ENCODE results near the gene ST6GALNAC3. TPM values are rescaled to one million over a fixed set of nuclear protein-coding genes. Genes with fewer than 3 reads are reported as not detected.
A peak's percentile ranks its signal among the peaks of the same experiment; 100 is the strongest.

Gene ST6GALNAC3
- total RNA-seq, 6 experiments from 2014 or later, result 1.00 to 1.7 (median 1.2) TPM

DNA sequence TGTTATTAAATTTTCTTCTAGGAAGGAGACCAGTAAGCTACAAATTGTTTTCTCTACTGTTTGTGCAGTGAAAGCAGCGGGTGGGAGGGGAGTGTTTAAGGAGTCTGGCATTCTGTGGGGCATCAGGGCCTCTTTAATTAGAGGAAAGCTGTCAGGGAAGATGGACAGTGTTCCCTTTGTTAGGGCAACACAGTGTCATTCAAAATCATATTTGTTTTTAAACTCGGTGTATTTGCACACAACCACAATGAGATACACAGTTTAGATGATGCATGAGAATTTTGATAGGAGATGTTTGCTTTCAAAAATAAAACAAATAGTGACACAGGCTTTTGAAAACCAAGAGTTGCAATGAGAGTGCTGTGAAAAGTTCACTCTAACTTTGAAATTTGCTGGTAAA lies 15.1 kb upstream of the ST6GALNAC3 start:
- no peaks in the 10 kb centered on the region for H3K4me1 Mint-ChIP-seq (ENCODE audit: low read depth)
- TF ChIP-seq, protein P1, sequence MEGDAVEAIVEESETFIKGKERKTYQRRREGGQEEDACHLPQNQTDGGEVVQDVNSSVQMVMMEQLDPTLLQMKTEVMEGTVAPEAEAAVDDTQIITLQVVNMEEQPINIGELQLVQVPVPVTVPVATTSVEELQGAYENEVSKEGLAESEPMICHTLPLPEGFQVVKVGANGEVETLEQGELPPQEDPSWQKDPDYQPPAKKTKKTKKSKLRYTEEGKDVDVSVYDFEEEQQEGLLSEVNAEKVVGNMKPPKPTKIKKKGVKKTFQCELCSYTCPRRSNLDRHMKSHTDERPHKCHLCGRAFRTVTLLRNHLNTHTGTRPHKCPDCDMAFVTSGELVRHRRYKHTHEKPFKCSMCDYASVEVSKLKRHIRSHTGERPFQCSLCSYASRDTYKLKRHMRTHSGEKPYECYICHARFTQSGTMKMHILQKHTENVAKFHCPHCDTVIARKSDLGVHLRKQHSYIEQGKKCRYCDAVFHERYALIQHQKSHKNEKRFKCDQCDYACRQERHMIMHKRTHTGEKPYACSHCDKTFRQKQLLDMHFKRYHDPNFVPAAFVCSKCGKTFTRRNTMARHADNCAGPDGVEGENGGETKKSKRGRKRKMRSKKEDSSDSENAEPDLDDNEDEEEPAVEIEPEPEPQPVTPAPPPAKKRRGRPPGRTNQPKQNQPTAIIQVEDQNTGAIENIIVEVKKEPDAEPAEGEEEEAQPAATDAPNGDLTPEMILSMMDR (IDR thresholded peaks at IDR 0.05), result no peak
- H3K9me3 Mint-ChIP-seq, result no peaks in the 10 kb centered on the region
- no peak overlapping the region for H3K27ac Mint-ChIP-seq
- no peaks in the 10 kb centered on the region for H3K36me3 Mint-ChIP-seq (ENCODE audit: low read depth)
- no peak overlapping the region for H3K4me3 Mint-ChIP-seq
- no peaks in the 10 kb centered on the region for H3K27me3 Mint-ChIP-seq (ENCODE audit: insufficient read depth)
- no peak for DNase-seq

DNA sequence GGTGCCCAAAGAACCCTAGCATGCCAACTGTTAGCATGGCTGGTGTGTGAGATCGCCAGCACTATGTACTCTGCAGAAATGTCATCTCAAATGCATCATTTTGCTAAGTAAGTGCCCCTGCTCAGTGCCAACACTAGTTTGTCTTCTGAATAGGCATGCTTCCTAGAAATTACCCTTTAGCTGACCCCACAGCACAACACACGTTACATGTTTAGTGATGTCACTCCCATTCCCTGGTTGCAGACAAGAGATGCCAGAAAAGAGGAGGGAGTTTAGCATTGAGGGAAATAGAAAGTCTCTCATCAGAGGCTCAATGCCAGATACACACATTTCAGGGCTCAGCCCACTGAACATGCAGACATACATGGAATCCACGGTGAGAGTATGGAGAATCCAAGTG lies 9.3 kb upstream of the ST6GALNAC3 start:
- H3K36me3 Mint-ChIP-seq (ENCODE audit: low read depth), result no peaks in the 10 kb centered on the region
- no peak overlapping the region for H3K27ac Mint-ChIP-seq
- H3K4me3 Mint-ChIP-seq, result no peak overlapping the region
- TF ChIP-seq, protein P1 (IDR thresholded peaks at IDR 0.05), result no peak
- H3K4me1 Mint-ChIP-seq (ENCODE audit: low read depth), result peaks cover 44% of the 10 kb centered on the region
- DNase-seq, result no peak
- peaks cover 2% of the 10 kb centered on the region; the same call in 1 of the 2 replicates for H3K27me3 Mint-ChIP-seq (ENCODE audit: insufficient read depth)
- no peaks in the 10 kb centered on the region for H3K9me3 Mint-ChIP-seq

DNA sequence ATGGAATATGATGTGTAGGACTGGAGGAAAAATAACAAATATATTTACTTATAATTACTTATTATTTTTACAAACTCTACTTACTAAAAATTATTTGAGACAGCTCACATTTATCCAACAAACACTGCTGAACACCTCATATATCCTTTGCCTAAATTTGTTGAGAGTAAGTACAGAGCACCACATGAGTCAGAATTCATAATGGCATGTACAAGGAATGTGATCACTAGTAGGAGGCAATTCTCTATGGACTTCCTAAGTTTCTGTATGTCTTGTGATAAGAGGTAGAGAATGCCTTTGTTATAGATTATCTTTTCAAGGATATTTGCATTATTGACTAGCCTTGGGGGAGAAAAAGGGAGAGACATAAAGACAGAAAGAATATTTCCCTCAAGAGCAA lies 8.2 kb upstream of the ST6GALNAC3 start:
- TF ChIP-seq, protein P1 (IDR thresholded peaks at IDR 0.05), result no peak
- H3K4me3 Mint-ChIP-seq, result no peak overlapping the region
- 0 out of 2 replicates have a peak overlapping the region, but pooled peaks have one; percentile 8 for H3K27ac Mint-ChIP-seq
- no peaks in the 10 kb centered on the region for H3K9me3 Mint-ChIP-seq
- peak; percentile 12 for DNase-seq
- H3K27me3 Mint-ChIP-seq (ENCODE audit: insufficient read depth), result peaks cover 2% of the 10 kb centered on the region; the same call in 1 of the 2 replicates
- H3K4me1 Mint-ChIP-seq (ENCODE audit: low read depth), result peaks cover 52% of the 10 kb centered on the region
- H3K36me3 Mint-ChIP-seq (ENCODE audit: low read depth), result no peaks in the 10 kb centered on the region

DNA sequence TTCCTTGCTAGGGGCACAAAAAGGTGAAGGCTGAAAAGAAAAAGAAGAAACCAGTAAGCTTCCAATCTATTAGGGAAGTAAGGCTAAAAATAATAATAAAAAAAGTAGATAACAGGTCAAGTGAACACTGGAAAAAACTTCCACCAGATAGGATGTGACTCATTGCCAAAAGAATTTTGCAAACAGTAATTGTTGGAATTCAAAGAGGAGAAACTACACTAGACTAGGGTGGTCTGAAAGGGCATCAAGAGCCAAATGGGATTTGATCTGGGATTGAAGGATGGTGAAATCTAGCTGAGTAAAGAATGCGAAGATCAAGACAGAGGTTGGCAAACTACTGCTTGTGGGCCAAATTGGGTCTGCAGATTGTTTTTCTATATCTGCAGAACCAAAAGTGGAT lies 6.0 kb upstream of the ST6GALNAC3 start:
- peaks cover 3% of the 10 kb centered on the region for H3K27me3 Mint-ChIP-seq (ENCODE audit: insufficient read depth)
- DNase-seq, result peak; percentile 22
- H3K9me3 Mint-ChIP-seq, result no peaks in the 10 kb centered on the region
- peak overlapping the region; percentile 15 for H3K27ac Mint-ChIP-seq
- no peaks in the 10 kb centered on the region for H3K36me3 Mint-ChIP-seq (ENCODE audit: low read depth)
- H3K4me3 Mint-ChIP-seq, result peak overlapping the region; percentile 32
- H3K4me1 Mint-ChIP-seq (ENCODE audit: low read depth), result peaks cover 62% of the 10 kb centered on the region
- TF ChIP-seq, protein P1 (IDR thresholded peaks at IDR 0.05), result no peak

DNA sequence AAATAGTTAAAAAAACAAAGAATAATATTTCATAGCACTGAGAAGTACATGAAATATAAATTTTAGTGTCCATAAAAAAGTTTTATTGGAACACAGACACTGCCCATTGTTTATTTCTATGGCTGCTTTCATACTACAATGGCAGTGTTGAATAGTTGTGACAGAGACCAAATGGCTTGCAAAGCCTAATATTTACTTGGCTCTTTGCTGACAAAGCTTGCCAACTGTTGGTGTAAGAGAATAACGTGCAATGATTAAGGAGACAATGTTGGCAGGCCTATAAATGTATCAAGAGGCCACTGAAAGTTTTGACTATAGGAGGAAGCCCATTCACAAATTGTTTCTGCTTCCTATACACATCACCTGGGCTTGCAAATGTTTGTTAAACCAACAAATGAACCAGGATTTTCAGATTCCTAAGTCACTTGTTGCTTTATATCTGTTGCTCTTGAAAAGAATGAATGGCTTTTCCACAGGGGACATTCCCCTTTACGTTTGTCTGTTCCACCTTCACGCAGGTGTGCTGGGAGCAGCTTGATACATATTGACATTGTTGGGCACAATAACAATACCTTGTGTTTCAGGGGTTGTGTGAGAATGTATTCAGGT lies 5.5 kb upstream of the ST6GALNAC3 start:
- Mint-ChIP-seq H3K36me3 (ENCODE audit: low read depth) (no peaks in the 10 kb centered on the region), H3K27ac (peak overlapping the region; percentile 15), H3K4me3 (no peak overlapping the region; the same call in 1 of the 2 replicates), H3K27me3 (ENCODE audit: insufficient read depth) (peaks cover 3% of the 10 kb centered on the region), H3K9me3 (no peaks in the 10 kb centered on the region), H3K4me1 (ENCODE audit: low read depth) (peaks cover 67% of the 10 kb centered on the region)
- no peak for DNase-seq
- TF ChIP-seq, protein P1 (IDR thresholded peaks at IDR 0.05), result no peak

Measured in HFFc6 (cell line).